ENCODE results near the gene TRIP11.
"Not testable (repeated sequence)": the region's sequence is repeated elsewhere in the genome, so short reads cannot be mapped to it uniquely, and the experiment has no call there.

The TRIP11 gene

DNA sequence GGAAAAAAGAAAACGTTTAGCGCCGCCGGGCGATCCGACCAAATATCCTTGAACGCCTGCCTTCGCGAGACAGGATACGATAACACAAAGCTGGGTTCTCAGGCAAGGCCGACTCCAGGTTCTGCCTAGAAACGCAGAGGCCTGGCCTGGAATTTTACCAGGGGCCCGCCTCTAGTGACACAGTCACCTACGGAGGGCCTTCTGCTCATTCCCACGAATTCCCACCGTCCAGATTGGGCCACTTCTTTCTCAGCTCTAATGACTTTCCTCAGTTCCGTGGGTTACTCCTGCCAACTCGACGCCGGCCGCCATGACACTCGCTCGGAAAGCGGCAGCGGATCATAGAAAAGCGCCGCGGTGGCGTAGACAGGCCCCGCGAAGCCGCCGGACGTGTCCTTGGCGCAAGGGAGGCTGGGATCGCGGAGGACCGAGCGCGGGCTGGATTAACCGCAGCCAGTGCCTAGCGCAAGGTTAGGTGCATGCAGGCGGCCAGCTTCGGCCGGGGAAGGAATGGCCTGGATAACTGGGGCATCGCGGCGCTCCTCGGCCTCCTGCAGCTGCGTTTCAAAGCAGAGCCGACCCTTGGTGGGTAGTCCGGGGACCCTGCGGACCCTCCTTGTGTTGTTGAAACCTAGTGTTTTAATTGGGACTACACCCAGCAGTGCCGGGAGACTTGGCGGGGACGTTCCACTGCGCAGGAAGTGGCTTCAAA is at the start of gene TRIP11:
TSS of gene TRIP11 (minus strand) at position 341 of the 712 bp plus-strand sequence. CDS start 374 bp downstream, outside the sequence.
- peak; percentile 58 for DNase-seq

DNA sequence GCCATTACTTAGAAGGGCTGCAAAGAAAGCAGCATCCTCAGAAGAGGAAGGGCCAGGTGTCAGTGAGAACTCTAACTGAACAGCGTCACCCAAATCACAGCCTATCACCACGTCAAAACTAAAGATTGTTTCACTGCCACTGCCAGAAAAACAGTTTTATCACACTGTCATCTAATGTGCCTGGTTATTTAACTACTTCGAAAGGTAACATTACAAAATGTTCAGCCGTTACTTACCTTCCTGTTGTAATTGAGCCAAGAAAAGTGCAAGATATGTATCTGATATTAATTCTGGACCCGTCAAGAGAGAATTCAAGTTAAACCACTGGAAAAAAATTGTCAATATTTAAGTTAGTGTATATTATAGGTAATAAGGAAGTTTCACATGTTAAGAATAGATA is 48.6 kb upstream of the TRIP11 start:
- no peak for DNase-seq

DNA sequence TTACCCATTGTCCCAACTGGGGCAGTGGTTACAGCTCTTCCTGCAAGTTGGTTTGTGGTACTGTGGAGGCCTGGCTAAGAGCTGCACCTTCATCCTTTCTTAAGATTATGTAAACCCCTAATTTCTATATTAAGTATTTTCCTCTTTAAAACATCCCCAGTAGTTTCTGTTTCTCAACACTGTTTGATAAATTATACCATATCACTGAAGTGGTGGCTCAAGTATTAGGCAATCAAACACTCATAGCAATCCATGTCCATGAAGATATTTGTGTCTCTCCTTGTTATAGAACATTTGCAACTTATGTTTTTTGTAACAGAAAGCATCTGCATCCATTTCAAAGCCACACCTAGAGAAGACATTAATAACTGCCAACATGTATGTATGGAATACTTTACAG is 34.7 kb upstream of the TRIP11 start:
- DNase-seq = no peak

DNA sequence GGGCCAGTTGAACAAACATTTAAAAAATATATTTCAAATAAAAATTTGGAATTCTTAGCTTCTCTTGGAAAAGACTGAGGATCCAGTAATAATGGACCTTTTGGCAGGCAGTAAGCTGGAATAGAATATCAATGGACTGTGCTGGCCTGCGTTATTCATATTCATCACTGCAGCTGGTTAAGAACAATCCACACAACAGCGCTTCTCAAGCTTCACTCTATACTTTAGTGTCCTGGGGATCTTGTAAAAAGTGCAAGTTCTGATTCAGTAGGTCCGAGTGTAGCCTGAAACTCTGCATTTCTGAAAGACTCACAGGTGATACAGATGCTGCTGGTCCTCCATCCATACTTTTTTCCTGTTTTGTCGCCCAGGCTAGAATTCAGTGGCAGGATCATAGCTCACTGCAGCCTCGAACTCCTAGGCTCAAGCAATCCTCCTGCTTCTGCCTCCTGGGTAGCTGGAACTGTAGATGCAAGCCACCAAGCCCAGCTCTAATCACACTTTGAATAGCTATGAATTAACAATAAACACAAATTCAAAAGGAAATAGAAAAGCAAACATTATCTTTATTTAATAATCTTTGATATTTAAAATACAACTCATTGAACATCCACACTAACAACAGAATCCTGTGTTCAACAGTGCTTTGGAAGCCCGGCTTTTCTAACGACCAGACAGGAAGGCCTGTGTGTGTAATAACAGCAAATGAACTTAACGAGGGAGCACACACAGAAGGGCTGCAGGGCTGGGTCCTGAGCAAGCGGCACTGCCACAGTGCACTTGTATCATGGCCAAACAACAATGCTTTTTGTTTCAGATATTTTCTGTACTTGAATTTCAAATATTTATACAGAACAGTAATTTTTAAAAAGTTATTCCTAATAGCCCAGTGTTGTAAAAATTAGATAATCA is 18.4 kb upstream of the TRIP11 start:
- DNase-seq = no peak

DNA sequence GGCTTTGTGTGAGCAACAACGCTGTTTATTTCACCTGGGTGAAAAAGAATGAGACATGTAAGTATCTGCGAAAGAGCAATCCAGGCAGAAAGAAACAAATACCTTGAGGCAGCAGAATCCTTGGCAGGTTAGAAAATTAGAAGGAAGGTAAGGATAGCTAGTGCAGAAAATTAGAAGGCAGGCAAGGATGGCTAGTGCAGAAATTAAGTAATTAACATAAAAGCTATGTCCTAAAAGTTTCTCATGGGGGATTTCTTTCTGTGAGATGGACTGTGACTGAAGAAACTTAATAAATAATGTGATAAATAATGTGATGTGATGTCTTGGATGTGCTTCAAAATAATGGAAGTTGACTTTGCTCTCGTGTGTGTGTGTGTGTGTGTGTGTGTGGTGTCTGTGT is 9.9 kb upstream of the TRIP11 start:
- DNase-seq = no peak

DNA sequence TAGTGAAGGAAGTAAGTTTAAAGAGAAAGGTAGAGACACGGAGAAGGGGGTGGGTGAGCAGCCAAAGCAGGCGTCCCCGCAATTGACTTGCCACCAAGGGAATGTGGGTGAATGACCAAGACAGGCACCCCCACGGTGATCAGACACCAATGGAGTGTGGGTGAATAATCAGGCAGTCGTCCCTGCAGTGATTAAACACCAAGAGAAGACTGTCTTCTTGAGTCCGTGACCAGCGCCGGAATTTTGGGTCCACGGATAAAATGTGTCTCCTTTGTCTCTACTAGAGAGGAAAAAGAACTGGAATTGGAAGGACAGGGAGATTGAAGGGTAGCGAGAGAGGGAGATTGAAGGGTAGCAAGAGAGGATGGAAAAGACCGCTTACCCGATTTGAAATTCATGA is 9.4 kb upstream of the TRIP11 start:
- not testable (repeated sequence) for DNase-seq

DNA sequence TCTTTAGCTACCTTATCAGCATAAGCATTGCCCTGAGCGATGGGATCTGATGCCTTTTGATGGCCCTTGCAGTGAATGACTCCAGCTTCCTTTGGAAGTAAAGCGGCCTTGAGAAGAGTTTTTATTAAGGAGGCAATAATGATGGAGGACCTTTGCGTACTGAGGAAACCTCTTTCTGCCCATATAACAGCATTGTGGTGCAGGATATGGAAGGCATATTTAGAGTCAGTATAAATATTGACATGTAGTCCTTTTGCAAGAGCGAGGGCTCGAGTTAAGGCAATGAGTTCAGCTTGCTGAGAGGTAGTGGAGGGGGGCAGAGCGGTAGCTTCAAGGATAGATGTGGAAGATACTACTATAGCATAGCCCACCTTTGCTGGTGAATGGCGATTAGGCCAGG is 6.0 kb upstream of the TRIP11 start:
- DNase-seq = not testable (repeated sequence)

DNA sequence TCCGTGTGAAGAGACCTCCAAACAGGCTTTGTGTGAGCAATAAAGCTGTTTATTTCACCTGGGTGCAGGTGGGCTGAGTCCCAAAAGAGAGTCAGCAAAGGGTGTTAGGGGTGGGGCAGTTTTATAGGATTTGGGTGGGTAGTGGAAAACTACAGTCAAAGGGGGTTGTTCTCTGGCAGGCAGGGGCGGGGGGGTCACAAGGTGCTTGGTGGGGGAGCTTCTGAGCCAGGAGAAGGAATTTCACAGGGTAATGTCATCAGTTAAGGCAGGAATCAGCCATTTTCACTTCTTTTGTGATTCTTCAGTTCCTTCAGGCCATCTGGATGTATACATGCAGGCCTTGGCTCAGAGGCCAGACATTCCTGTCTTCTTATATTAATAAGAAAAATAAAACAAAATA is 1.9 kb upstream of the TRIP11 start:
- not testable (repeated sequence) for DNase-seq

DNA sequence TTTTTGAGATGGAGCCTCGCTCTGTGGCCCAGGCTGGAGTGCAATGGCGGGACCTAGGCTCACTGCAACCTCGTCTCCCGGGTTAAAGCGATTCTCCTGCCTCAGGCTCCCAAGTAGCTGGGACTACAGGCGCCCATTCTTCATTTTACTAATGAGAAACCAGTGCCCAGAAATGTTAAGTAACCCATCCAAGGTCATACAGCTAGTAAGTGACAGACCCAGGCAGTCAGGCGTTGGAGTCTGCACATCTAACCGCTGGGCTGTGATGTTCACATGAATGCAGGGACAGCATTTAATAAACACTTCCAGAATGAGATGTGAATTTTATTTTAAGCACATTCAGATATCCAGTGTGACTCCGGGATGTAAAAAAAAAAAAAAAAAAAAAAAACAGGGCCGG is 1.3 kb upstream of the TRIP11 start:
- no peak for DNase-seq

DNA sequence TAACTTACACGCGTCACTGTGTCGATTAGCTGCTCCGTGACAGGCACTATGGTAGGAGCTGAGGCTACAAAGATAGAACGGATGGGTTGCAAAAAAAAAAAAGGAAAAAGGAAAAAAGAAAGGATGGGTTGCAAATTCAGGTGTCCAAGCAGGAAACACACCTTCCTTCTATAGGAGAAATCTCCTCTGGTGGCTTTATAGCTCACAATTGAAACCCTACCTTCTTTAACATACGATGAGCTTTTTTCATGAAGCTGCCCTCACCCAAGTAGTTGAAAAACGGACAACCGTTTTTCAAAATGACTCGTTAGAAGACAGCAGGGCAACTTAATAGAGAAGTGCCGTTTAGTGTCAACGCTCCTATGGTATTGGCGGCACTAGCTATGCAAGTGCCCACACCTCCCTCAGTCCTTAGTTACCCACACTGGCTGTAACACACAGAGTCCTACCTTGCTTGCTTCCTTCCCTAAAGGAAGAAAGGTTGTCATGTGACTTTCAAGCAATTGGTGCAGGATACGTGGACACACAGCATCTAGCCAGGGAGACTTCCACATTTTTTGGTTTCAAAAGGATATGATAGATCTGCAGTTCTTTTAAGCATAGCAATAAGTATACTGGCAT is 682 bp upstream of the TRIP11 start:
- DNase-seq = no peak

DNA sequence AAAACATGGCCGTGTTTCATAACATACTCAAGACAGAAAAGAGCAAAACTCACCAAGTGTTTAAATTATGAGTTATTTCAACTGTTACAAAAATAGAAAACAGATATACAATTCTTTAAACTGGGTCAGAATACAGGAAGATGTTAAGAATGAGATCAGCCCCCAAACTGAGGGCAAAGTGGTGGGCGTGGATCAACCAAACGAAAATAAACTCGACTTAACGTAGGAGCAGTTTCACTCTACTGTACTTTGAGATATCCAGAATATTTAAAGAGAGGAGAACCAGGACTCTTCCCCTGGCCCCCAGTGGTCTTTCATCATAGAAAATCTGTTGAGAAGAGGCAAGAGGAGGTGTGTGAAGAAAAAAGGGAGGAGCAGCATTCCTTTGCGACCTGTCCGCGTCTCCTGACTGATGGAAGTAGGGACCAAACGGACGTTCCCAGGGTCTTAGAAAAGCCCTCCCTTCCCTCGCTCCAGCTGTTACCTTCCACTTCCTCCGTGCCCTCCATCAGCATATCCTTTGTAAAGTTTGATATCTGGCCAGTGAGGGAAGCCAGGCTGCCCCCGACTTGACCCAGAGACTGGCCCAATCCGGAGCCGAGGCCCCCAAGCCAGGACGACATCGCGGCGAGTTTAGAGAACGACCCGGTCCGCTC is 668 bp downstream of the TRIP11 start:
- no peak for DNase-seq

DNA sequence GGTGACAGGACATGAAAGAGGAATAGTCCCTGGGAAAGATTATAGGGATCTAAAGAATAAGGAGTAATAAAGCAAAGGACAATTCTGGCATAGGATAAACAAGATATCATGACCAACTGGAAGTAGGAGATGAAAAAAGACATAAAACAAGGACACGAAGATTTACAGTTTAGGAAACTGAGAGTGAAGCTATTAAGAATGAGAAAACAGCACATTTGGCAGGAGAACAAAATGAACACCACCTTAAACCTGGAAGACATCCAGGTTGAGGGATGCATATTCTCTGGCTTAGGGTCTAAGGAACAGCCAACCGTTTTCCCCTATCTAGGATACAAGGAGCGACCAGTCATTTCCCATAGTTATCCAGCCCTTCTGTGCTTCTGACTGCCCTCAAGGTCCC is 1.9 kb downstream of the TRIP11 start:
- no peak for DNase-seq

DNA sequence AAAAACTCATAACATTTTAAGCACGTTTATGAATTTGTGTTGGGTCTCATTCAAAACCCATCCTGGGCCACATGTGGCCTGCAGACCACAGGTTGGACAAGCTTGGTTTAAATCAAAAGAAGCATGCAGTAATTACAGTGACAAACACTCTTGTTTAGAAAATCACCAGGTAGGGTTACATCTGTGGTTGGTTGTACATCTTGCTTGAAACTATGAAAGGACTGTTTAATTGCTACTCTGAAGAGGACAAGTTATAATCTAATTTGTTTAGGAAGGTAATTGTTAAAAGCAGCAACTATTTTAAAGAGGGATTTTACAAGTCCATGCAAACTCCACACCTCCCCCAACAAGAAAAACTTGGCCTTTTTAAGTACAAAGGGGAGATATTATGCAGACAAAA is 4.0 kb downstream of the TRIP11 start:
- DNase-seq = no peak

DNA sequence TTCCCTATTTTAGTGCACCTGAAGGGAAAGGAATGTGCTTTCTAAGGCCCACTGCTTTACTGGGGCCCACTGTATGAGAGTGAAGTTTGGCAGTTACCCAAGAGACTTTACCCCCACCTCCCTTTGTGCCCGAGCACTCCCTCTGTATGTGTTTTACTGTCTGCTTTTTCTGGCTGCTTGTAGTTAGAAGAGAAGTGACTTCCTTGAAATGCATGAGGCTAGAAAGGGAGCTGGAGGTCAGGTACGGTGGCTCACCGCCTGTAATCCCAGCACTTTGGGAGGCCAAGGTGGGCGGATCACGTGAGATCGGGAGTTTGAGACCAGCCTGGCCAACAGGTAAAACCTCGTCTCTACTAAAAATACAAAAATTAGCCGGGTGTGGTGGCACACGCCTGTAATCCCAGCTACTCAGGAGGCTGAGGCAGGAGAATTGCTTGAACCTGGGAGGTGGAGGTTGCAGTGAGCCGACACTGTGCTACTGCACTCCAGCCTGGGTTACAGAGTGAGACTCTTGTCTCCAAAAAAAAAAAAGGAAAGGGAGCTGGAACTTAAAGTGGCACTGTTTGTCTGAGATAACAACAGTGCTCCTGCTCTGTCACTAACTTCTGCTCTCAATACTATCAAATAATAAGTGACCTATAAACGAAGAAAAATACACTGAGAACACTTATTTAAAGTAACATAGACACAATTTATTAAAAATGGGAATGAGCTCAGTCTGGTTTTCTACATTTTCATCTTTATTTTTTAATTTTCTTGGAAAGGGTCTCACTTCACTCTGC is 5.8 kb downstream of the TRIP11 start:
- no peak for DNase-seq

DNA sequence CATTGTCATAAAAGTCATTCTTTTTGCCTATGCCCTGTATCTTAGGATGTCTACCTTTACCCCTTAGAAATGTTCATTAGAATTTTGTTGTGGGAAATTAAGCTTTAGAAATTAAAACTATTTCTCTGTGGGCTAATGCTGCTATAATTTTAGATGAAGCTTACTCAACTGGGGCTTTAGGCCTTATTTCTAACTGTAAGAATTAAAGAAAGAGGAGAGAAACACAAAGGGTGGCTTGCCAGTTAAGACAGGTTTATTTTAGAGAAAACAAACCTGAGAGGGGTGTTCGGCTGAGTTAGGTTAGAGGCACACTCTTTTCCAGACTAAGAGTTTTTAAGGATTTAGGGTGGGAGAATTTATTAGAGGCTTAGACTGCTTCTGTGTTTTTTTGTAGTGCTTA is 6.4 kb downstream of the TRIP11 start:
- no peak for DNase-seq

DNA sequence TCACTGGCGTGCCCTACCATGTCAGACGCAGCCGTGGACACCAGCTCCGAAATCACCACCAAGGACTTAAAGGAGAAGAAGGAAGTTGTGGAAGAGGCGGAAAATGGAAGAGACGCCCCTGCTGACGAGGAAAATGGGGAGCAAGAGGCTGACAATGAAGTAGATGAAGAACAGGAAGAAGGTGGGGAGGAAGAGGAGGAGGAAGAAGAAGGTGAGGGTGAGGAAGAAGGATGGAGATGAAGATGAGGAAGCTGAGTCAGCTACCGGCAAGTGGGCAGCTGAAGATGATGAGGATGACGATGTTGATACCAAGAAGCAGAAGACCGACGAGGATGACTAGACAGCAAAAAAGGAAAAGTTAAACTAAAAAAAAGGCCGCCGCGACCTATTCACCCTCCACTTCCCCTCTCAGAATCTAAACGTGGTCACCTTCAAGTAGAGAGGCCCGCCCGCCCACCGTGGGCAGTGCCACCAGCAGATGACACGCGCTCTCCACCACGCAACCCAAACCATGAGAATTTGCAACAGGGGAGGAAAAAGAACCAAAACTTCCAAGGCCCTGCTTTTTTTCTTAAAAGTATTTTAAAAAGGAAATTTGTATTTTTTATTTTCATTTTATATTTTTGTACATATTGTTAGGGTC is 13.2 kb downstream of the TRIP11 start:
- DNase-seq = no peak

DNA sequence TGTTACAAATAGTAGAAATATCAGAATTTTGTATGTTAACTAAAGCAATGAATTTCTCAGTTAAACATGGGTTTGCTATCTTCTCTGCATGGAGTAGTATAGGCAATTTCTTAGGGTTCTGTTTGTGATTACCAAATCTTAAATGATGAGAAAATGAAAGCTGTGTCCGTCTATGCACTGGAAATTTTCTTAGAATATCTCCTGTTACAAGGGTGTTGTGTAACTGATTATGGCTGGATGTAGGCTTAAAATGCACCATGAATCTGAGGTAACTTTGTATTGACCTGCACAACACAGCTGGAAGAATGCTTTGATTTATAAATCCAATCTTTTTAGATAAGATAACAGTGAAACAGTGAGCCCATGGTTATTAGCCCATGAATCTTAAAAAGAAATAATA is 17.8 kb downstream of the TRIP11 start:
- DNase-seq = no peak

DNA sequence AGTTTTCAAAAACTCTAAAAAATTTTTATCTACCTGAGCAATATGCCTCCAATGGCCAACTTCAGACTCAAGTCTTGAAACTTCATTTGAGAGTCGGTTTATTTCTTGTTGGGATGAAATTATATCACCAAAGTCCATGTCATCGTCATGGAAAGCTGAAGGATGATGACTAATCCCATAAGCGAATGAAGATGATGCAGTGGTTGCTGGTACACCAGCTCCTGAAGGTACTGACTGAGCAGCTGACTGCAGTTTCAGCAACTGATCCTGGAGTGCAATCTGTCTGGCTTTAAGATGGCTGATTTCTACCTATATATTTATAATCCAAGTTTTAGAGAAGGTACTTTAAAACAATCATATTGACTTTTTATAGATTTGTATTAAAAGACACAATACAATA is 18.3 kb downstream of the TRIP11 start:
- DNase-seq = no peak

DNA sequence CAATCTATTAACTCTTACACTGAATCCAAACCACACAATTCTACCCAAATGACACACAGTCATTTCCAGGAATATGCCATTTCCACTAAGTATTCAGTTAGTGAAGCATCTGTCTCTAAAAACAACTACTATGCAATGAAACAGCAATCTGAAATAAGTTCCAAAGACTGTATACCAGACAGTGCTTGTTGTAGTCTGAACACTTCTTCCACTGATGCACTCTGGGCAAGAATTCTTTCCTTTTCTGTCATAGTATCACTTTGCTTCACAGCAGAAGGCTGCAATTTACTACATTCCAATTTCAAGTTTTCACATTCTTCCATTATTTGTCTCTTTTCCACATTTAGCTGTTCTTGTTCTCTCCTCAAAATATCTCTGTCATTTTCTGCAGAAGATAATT is 25.8 kb downstream of the TRIP11 start:
- no peak for DNase-seq

DNA sequence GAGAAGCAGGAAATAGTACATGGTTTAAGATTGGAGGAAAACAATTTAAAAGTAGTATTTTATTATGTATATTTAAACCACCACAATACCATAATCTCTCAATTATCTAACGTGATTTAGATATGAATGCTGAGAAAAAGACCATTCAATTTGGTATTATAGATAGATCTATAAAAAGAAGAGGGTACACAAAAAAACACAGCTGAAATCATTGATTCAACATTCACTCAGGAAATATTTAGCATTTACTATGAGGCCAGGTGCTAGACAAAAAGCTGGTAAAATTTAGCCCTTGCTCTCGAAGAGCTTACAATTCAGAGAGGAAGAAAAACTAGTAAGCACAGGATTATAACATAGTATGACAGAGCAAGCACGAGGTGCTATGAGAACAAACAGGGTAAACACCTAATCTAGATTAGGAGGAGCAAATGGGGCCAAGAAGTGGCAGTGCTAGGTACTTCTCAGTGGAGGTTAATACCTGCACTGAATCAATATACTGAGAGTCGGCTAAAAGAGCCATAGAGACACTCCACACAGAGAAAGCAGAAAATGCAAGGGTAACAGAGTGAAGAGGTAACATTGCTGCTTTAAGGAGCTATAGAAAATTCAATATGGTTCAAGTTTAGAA is 27.6 kb downstream of the TRIP11 start:
- no peak for DNase-seq

DNA sequence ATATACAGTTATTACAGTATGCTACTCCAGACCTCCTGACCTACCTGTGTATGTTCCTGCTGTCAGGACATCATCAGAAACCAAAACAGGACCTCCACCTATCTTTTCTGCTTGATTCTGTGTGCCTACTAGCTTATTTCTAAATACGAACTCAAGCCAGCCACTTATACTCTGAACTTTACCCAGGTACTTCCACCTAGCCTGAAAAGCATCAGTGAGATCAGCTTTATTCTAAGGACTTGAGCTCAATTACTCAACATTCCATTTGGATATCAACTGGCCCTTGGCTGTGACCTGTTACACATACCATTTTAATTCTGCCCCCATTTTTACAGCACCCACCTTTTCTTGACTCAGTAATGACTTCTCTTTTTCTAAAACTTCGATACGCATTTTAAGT is 29.2 kb downstream of the TRIP11 start:
- no peak for DNase-seq
